ENCODE data around the gene NLGN1. TPM values are rescaled to one million over a fixed set of nuclear protein-coding genes. Genes with fewer than 3 reads are reported as not detected.

Gene NLGN1
- total RNA-seq, 1 experiment from 2014 or later: not detected

- DNase-seq (ENCODE audit: low read depth, low spot score) (no peak), ATAC-seq (no peak)
- BruUV-seq (replicated peaks): no TSS peak
- ChIA-PET RAD21 (ENCODE audit: low non-redundant PET in 1 of 2, low total read pairs in 2 of 2, uncharacterized antibody in 2 of 2, unreplicated experiment in 2 of 2) (no interaction called here), CTCF (no interaction called here), POLR2A (no interaction called here)
- Histone ChIP-seq H3K4me2 (ENCODE audit: low read length) (no peak overlapping the region), H3K9me3 (ENCODE audit: control insufficient read depth in 1 of 2, insufficient read depth in 1 of 2, low read depth in 1 of 2, low read length in 2 of 2) (peaks cover 0 to 1% of the 10 kb centered on the region in 2 experiments; a peak in 1 of 4 replicates), H4K20me1 (ENCODE audit: insufficient read depth) (no peaks in the 10 kb centered on the region; the same call in 1 of the 2 replicates), H3K27ac (ENCODE audit: low read depth, low read length) (no peak overlapping the region), H2AFZ (ENCODE audit: low read depth, low read length, poor library complexity, severe bottlenecking) (no peak overlapping the region), H3K27me3 (ENCODE audit: insufficient read depth, low read length) (no peaks in the 10 kb centered on the region), H3K36me3 (ENCODE audit: control insufficient read depth in 1 of 2, insufficient read depth in 2 of 2, low read length in 2 of 2) (no peaks in the 10 kb centered on the region), H3K4me1 (ENCODE audit: control insufficient read depth in 1 of 2, insufficient read depth in 2 of 2, low read length in 2 of 2) (no peaks in the 10 kb centered on the region), H3K9me2 (ENCODE audit: insufficient read depth) (no peaks in the 10 kb centered on the region; the same call in 1 of the 2 replicates), H3K4me3 (replicated peaks in 1 of 2; ENCODE audit: low read depth in 1 of 2, low read length in 2 of 2) (no peak overlapping the region), H3K79me2 (ENCODE audit: insufficient read depth, low read length) (no peaks in the 10 kb centered on the region), H3K9ac (ENCODE audit: low read length) (no peak overlapping the region)
- TF ChIP-seq REST (IDR thresholded peaks at IDR 0.05; ENCODE audit: low read depth) (no peak), CEBPB (IDR thresholded peaks at IDR 0.05; ENCODE audit: low read depth) (no peak), EZH2phosphoT487 (IDR thresholded peaks at IDR 0.05; ENCODE audit: borderline replicate concordance) (no peak), POLR2AphosphoS5 (IDR thresholded peaks at IDR 0.05; ENCODE audit: low read depth, low read length) (no peak), JUND (IDR thresholded peaks at IDR 0.05) (no peak), ELF1 (IDR thresholded peaks at IDR 0.05; ENCODE audit: borderline replicate concordance, low read depth) (no peak), ZFX (IDR thresholded peaks at IDR 0.05) (no peak), YY1 (IDR thresholded peaks at IDR 0.05; ENCODE audit: extremely low read depth, insufficient replicate concordance, low read depth, low read length) (no peak), MAX (IDR thresholded peaks at IDR 0.05) (no peak), RAD21 (IDR thresholded peaks at IDR 0.05; ENCODE audit: low read depth) (no peak), EGR1 (IDR thresholded peaks at IDR 0.05; ENCODE audit: low read depth) (no peak), TCF7L2 (IDR thresholded peaks at IDR 0.05; ENCODE audit: borderline replicate concordance, extremely low read depth, insufficient read depth, insufficient read length) (no peak), SRF (IDR thresholded peaks at IDR 0.05; ENCODE audit: low read depth) (no peak), CTCF (IDR thresholded peaks at IDR 0.05 in 2 of 3, conservative IDR thresholded peaks at IDR 0.05 in 1 of 3; ENCODE audit: borderline replicate concordance in 1 of 3, insufficient read depth in 1 of 3, low read depth in 2 of 3, low read length in 2 of 3) (no peak), ZNF274 (IDR thresholded peaks at IDR 0.05; ENCODE audit: low read depth, low read length) (no peak), SP1 (IDR thresholded peaks at IDR 0.05; ENCODE audit: low read depth) (no peak), POLR2A (IDR thresholded peaks at IDR 0.05; ENCODE audit: borderline replicate concordance, extremely low read depth, insufficient read depth, insufficient read length) (no peak), SIN3A (IDR thresholded peaks at IDR 0.05; ENCODE audit: low read depth) (no peak)
- TF ChIP-seq, protein P1, sequence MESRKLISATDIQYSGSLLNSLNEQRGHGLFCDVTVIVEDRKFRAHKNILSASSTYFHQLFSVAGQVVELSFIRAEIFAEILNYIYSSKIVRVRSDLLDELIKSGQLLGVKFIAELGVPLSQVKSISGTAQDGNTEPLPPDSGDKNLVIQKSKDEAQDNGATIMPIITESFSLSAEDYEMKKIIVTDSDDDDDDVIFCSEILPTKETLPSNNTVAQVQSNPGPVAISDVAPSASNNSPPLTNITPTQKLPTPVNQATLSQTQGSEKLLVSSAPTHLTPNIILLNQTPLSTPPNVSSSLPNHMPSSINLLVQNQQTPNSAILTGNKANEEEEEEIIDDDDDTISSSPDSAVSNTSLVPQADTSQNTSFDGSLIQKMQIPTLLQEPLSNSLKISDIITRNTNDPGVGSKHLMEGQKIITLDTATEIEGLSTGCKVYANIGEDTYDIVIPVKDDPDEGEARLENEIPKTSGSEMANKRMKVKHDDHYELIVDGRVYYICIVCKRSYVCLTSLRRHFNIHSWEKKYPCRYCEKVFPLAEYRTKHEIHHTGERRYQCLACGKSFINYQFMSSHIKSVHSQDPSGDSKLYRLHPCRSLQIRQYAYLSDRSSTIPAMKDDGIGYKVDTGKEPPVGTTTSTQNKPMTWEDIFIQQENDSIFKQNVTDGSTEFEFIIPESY (IDR thresholded peaks at IDR 0.05; ENCODE audit: extremely low read depth, insufficient replicate concordance, low read length): no peak
- intact Hi-C loops (cut with micrococcal nuclease): no loop called here
Observed at GRCh38 chr3:174169736-174170135, 772.2 kb downstream of the NLGN1 start.
